ENCODE results near the gene KLHL14. TPM values are rescaled to one million over a fixed set of nuclear protein-coding genes. Genes with fewer than 3 reads are reported as not detected.

The KLHL14 gene, protein sequence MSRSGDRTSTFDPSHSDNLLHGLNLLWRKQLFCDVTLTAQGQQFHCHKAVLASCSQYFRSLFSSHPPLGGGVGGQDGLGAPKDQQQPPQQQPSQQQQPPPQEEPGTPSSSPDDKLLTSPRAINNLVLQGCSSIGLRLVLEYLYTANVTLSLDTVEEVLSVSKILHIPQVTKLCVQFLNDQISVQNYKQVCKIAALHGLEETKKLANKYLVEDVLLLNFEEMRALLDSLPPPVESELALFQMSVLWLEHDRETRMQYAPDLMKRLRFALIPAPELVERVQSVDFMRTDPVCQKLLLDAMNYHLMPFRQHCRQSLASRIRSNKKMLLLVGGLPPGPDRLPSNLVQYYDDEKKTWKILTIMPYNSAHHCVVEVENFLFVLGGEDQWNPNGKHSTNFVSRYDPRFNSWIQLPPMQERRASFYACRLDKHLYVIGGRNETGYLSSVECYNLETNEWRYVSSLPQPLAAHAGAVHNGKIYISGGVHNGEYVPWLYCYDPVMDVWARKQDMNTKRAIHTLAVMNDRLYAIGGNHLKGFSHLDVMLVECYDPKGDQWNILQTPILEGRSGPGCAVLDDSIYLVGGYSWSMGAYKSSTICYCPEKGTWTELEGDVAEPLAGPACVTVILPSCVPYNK
- 1.3 TPM for total RNA-seq (ENCODE audit: unreplicated experiment)
- long read RNA-seq, result 0 reads

- DNase-seq (ENCODE audit: low spot score), result no peak
- peaks cover 34% of the 10 kb centered on the region for H3K4me1 Mint-ChIP-seq (ENCODE audit: unreplicated experiment)
- peaks cover 6% of the 10 kb centered on the region for H3K27me3 Mint-ChIP-seq (ENCODE audit: unreplicated experiment)
- H3K9me3 Mint-ChIP-seq (ENCODE audit: unreplicated experiment), result no peaks in the 10 kb centered on the region
- no peak within 1 kb of the TSS for H3K27ac Mint-ChIP-seq (ENCODE audit: unreplicated experiment)
- peak within 1 kb of the TSS; percentile 54 for H3K4me3 Mint-ChIP-seq (ENCODE audit: unreplicated experiment)
- TF ChIP-seq CTCF (IDR thresholded peaks at IDR 0.05; ENCODE audit: unreplicated experiment), result no peak
- H3K36me3 Mint-ChIP-seq (ENCODE audit: low read depth, unreplicated experiment), result no peaks in the 10 kb centered on the region
These were observed at the start of gene KLHL14 for GRCh38 chr18:32772581-32773381. TSS of gene KLHL14 (minus strand) at chr18:32773023. CDS start at chr18:32770591, 2,432 bp downstream.

GRCh38 chr18:32822197-32822596 lies 49.4 kb upstream of the KLHL14 start:
- Mint-ChIP-seq H3K27ac (ENCODE audit: unreplicated experiment) (no peak overlapping the region), H3K9me3 (ENCODE audit: unreplicated experiment) (no peaks in the 10 kb centered on the region), H3K4me3 (ENCODE audit: unreplicated experiment) (no peak overlapping the region), H3K27me3 (ENCODE audit: unreplicated experiment) (no peaks in the 10 kb centered on the region), H3K36me3 (ENCODE audit: low read depth, unreplicated experiment) (no peaks in the 10 kb centered on the region), H3K4me1 (ENCODE audit: unreplicated experiment) (no peaks in the 10 kb centered on the region)
- no peak for DNase-seq (ENCODE audit: low spot score)
- no peak for TF ChIP-seq CTCF (IDR thresholded peaks at IDR 0.05; ENCODE audit: unreplicated experiment)

DNA sequence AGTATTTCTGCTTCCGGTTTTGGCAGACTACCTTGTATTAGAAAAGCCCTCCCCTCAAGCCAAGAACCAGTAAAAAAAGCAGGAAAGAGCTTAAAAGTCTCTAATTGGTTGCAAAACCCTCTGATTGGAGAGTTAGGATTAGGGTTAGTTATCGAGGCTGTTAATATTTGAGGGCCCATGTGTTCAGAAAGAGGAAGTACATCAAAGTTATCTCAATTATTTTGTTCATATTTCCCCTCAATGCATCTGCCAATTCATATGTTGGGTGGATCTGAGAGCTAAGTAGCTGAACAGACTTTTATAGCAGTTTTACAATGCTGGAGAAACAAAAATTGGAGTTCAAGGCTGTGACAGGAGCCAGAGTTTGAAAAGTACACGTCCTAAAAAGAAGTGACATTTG lies 43.1 kb upstream of the KLHL14 start:
- H3K4me3 Mint-ChIP-seq (ENCODE audit: unreplicated experiment), result no peak overlapping the region
- H3K4me1 Mint-ChIP-seq (ENCODE audit: unreplicated experiment), result no peaks in the 10 kb centered on the region
- H3K27me3 Mint-ChIP-seq (ENCODE audit: unreplicated experiment), result no peaks in the 10 kb centered on the region
- H3K27ac Mint-ChIP-seq (ENCODE audit: unreplicated experiment), result no peak overlapping the region
- DNase-seq (ENCODE audit: low spot score), result no peak
- TF ChIP-seq CTCF (IDR thresholded peaks at IDR 0.05; ENCODE audit: unreplicated experiment), result no peak
- no peaks in the 10 kb centered on the region for H3K36me3 Mint-ChIP-seq (ENCODE audit: low read depth, unreplicated experiment)
- H3K9me3 Mint-ChIP-seq (ENCODE audit: unreplicated experiment), result no peaks in the 10 kb centered on the region

- Mint-ChIP-seq H3K27me3 (ENCODE audit: unreplicated experiment) (no peaks in the 10 kb centered on the region), H3K36me3 (ENCODE audit: low read depth, unreplicated experiment) (no peaks in the 10 kb centered on the region), H3K4me3 (ENCODE audit: unreplicated experiment) (no peak overlapping the region), H3K4me1 (ENCODE audit: unreplicated experiment) (no peaks in the 10 kb centered on the region), H3K9me3 (ENCODE audit: unreplicated experiment) (no peaks in the 10 kb centered on the region), H3K27ac (ENCODE audit: unreplicated experiment) (no peak overlapping the region)
- DNase-seq (ENCODE audit: low spot score), result no peak
- TF ChIP-seq CTCF (IDR thresholded peaks at IDR 0.05; ENCODE audit: unreplicated experiment), result no peak
These were observed 39.5 kb upstream of the KLHL14 start for GRCh38 chr18:32812342-32812741.
